ENCODE results near the gene C15orf62. TPM values are rescaled to one million over a fixed set of nuclear protein-coding genes. Genes with fewer than 3 reads are reported as not detected.

The C15orf62 gene
- total RNA-seq, 4 donors from 2014 or later = 0.66 to 0.85 TPM; not detected in 2

- TF ChIP-seq CTCF (IDR thresholded peaks at IDR 0.05; ENCODE audit: low read depth) = no peak
These were observed 3.7 kb downstream of the C15orf62 start for GRCh38 chr15:40773496-40773895.

- TF ChIP-seq CTCF (IDR thresholded peaks at IDR 0.05; ENCODE audit: low read depth) = no peak
These were observed 4.1 kb downstream of the C15orf62 start for GRCh38 chr15:40773902-40774301.

GRCh38 chr15:40775007-40775406 lies 5.2 kb downstream of the C15orf62 start:
- no peak for TF ChIP-seq CTCF (IDR thresholded peaks at IDR 0.05; ENCODE audit: low read depth)

GRCh38 chr15:40775740-40776536 lies 6.2 kb downstream of the C15orf62 start:
- no peak for TF ChIP-seq CTCF (IDR thresholded peaks at IDR 0.05; ENCODE audit: low read depth)

- TF ChIP-seq CTCF (IDR thresholded peaks at IDR 0.05; ENCODE audit: low read depth) = no peak
These were observed 6.9 kb downstream of the C15orf62 start for GRCh38 chr15:40776537-40777141.

- no peak for TF ChIP-seq CTCF (IDR thresholded peaks at IDR 0.05; ENCODE audit: low read depth)
These were observed 12.9 kb downstream of the C15orf62 start for GRCh38 chr15:40782609-40783227.

GRCh38 chr15:40785164-40785563 lies 15.4 kb downstream of the C15orf62 start:
- TF ChIP-seq CTCF (IDR thresholded peaks at IDR 0.05; ENCODE audit: low read depth) = no peak

Measured in subcutaneous adipose tissue (tissue), 4 donors.